CD4-positive, alpha-beta T cell treated with Interleukin-17A for 1 hour (primary cell): ENCODE data around the gene SLC35F6.
"Not testable (repeated sequence)": the region's sequence is repeated elsewhere in the genome, so short reads cannot be mapped to it uniquely, and the experiment has no call there.

Experiments used
- DNase-seq: peaks from one replicate; pipeline ENCODE4 v3.0.0-alpha.2; 2020

Gene SLC35F6

GRCh38 chr2:26786207-26787028 lies 22.3 kb downstream of the SLC35F6 start:
- no peak for DNase-seq

GRCh38 chr2:26792720-26793119 lies 28.6 kb downstream of the SLC35F6 start:
- DNase-seq = no peak

- DNase-seq = no peak
These were observed 29.4 kb downstream of the SLC35F6 start for GRCh38 chr2:26793518-26793917.

- DNase-seq = not testable (repeated sequence)
These were observed 31.1 kb downstream of the SLC35F6 start for GRCh38 chr2:26795135-26795534.

GRCh38 chr2:26801328-26801727 lies 37.2 kb downstream of the SLC35F6 start:
- no peak for DNase-seq

- no peak for DNase-seq
These were observed 37.7 kb downstream of the SLC35F6 start for GRCh38 chr2:26801796-26802195.

GRCh38 chr2:26805241-26805676 lies 41.2 kb downstream of the SLC35F6 start:
- no peak for DNase-seq

GRCh38 chr2:26807788-26808460 lies 43.8 kb downstream of the SLC35F6 start:
- DNase-seq = no peak

DNA sequence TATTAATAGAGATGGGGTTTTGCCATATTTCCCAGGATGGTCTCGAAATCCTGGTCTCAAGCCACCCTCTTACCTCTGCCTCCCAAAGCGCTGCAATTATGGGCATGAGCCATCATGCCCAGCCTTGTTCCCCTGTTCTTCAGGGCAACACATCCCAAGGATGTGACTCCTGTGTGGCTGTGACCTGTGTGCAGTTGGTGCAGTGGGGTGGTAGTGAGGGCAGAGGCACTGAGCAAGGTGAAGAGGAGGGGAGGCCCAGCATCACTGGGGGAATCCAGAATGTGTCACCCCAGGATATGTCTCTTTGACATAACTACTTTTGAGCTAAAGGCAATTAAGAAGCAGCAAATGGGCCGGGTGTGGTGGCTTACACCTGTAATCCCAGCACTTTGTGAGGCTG lies 45.1 kb downstream of the SLC35F6 start:
- DNase-seq = no peak

- DNase-seq = no peak
These were observed 45.9 kb downstream of the SLC35F6 start for GRCh38 chr2:26809876-26810577.

GRCh38 chr2:26811261-26811660 lies 47.2 kb downstream of the SLC35F6 start:
- DNase-seq = no peak

- no peak for DNase-seq
These were observed 48.0 kb downstream of the SLC35F6 start for GRCh38 chr2:26811791-26812694.

- no peak for DNase-seq
These were observed 48.6 kb downstream of the SLC35F6 start for GRCh38 chr2:26812731-26813130.

DNA sequence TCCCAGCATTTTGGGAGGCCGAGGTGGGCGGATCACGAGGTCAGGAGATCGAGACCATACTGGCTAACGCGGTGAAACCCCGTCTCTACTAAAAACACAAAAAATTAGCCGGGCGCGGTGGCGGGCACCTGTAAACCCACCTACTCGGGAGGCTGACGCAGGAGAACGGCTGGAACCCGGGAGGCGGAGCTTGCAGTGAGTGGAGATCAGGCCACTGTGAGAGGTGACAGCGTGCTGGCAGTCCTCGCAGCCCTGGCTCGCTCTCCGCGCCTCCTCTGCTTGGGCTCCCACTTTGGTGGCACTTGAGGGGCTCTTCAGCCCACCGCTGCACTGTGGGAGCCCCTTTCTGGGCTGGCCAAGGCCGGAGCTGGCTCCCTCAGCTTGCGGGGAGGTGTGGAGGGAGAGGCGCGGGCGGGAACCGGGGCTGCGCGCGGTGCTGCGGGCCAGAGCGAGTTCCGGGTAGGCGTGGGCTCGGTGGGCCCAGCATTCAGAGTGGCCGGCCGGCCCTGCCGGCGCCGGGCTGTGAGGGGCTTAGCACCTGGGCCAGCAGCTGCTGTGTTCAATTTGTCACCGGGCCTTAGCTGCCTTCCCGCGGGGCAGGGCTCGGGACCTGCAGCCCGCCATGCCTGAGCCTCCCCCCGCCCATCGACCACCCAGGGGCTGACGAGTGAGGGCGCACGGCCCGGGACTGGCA lies 50.1 kb downstream of the SLC35F6 start:
- not testable (repeated sequence) for DNase-seq

GRCh38 chr2:26816893-26817292 lies 52.8 kb downstream of the SLC35F6 start:
- DNase-seq = no peak

DNA sequence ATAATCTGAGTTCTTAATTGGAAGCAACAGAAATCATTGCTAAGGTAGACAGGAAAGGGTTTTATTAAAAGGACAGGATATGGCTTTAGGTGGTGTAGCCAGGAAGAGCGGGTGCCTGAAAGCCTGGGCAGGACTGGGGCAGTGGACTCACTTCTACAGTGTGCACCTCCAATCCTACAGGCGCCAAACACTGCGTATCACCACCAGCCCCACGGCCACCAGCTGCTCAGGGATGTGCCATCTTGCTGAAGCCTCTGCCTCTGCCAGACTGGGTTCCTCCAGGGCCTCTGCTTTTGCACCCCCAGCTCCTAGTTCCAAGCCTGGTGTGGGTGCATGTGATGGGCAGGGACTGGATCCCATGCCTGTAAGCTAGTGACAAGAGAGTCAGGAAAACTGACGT lies 54.2 kb downstream of the SLC35F6 start:
- no peak for DNase-seq

DNA sequence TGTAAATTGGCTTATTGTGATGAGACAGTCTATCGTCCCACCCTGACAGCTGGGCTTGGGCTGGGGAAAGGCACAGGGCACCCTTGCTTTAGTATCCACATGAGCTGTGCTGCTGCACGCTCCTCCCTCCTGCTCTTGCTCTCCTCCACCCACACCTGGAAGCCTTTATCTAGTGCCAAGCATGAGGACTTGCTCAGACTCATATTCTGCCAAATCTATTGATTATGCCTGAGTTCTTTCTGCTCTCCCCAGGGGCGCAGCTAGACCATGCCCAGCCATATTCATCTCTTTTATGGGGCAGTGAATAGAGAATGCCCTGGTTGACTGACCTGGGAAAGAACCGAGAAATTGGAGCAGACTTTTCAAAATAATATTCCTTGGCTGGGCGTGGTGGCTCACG lies 54.9 kb downstream of the SLC35F6 start:
- DNase-seq = no peak

- no peak for DNase-seq
These were observed 56.8 kb downstream of the SLC35F6 start for GRCh38 chr2:26820932-26821331.

GRCh38 chr2:26822877-26823276 lies 58.8 kb downstream of the SLC35F6 start:
- DNase-seq = no peak
